ENCODE results near the gene ZNF766.
"Not testable (repeated sequence)": the region's sequence is repeated elsewhere in the genome, so short reads cannot be mapped to it uniquely, and the experiment has no call there.

ZNF766 gene

DNA sequence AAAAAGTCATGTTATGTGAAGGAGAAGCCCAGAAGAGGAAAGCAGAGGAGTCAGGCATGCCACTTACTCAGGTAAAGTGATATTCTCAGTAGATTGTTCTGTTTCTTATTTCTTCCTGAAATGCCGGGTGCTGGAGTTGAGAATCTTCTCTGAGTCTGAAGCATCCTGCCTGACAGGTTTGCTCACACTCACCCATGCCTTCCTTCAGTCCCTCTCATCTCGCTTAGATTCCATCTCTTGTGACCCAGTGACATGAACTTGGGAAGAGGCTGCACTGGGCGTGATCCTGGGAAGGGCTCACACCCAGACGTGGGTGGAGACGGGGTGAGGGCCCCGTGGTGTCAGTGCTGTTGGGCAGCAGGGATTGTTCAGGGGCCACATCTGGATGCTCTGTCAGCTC, 8.1 kb downstream of the ZNF766 start:
- DNase-seq, result no peak

DNA sequence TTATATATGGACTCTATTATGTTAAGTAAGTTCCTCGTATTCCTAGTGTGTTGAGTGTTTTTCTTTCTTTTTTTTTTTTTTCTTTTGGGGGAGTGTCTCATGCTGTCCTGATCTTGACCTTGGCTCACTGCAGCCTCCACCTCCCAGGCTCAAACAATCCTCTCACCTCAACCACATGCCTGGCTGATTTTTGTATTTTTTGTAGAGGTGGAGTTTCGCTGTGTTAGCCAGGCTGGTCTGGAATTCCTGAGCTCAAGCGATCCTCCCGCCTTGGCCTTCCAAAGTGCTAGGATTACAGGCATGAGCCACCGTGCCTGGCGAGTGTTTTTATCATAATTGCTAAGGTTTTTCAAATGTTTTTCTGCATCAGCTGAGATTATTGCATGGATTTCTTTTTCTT, 16.9 kb downstream of the ZNF766 start:
- no peak for DNase-seq

DNA sequence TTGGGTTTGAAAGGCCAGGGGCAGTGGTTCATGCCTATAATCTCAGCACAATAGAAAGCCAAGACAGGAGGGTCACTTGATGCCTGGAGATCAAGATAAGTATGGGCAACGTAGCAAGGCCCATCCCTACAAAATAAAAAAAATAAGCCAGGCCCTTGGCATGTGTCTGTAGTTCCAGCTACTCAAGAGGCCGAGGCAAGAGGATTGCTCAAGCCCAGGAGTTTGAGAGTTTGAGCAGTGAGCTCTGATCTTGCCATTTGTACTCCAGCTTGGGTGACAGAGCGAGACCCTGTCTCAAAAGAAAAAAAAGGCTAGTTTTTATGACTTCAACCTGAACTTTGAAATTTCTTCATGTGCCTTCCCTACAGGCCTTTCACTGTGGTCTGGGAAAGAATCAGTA, 22.4 kb downstream of the ZNF766 start:
- no peak for DNase-seq

DNA sequence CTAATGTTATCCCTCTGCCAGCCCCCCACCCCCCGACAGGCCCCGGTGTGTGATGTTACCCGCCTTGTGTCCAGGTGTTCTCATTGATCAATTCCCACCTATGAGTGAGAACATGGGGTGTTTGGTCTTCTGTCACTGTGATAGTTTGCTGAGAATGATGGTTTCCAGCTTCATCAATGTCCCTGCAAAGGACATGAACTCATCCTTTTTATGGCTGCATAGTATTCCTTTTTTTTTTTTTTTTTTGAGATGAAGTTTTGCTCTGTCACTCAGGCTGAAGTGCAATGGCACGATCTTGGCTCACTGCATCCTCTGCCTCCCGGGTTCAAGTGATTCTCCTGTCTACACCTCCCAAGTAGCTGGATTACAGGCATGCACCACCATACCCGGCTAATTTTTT, 23.6 kb downstream of the ZNF766 start:
- DNase-seq, result not testable (repeated sequence)

DNA sequence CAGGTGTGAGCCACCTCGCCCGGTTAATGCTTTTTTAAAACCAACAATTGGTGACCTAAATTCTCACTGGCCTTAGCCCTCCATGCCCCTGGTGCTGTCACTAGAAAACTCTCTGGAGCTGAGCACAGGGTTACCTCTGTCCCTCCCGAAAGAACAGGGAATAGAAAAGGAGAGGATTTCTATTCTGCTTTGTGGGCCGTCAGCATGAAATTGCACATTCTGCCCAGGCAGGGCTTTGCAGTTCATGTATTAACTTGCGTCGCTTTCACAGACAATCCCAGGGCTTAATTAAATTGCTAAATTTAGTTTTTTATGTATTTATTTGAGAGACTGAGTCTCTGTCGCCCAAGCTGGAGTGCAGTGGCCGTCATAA, 27.0 kb downstream of the ZNF766 start:
- DNase-seq, result peak; percentile 31

DNA sequence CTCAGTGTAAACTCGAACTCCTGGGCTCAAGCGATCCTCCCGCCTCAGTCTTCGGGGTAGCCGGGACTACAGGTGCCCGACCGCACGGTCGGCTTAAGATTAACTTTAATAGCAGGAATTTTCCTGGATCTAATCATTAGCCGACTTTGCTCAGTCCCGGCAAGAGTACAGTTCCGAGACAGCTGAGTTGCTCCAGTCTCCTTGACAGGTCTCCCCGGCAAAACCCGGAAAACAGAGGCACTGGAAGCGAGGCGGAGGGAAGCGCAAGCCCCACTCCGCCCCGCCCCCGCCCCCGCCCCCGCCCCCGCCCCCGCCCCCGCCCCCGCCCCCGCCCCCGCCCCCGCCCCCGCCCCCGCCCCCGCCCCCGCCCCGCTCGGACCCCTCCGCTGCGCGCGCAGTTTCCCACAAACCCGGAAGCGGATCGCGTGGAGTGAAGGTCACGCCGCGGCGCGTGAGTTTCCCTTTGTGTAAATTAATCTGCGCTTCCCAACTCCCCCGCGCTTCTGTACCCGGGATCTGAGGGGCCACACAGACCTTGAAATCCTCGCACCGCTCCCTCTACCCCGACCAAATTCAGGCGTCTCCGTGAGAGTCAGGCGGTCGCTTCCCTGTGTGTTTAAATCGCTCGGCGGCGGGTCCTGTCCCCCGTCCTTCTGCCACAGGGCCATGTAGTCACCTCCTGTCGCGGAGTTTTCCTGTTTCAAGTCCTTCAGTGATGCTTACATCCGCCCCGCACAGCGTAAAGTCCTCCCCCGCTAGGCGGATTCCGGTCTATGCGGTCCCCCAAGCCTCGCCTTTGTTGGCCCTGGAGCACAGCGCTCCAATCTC, 27.6 kb downstream of the ZNF766 start, which contains the start of gene ZNF480:
TSS of gene ZNF480 (plus strand) at position 397 of the 828 bp plus-strand sequence. CDS start 3,244 bp downstream, outside the sequence.
- DNase-seq, result peak; percentile 61

DNA sequence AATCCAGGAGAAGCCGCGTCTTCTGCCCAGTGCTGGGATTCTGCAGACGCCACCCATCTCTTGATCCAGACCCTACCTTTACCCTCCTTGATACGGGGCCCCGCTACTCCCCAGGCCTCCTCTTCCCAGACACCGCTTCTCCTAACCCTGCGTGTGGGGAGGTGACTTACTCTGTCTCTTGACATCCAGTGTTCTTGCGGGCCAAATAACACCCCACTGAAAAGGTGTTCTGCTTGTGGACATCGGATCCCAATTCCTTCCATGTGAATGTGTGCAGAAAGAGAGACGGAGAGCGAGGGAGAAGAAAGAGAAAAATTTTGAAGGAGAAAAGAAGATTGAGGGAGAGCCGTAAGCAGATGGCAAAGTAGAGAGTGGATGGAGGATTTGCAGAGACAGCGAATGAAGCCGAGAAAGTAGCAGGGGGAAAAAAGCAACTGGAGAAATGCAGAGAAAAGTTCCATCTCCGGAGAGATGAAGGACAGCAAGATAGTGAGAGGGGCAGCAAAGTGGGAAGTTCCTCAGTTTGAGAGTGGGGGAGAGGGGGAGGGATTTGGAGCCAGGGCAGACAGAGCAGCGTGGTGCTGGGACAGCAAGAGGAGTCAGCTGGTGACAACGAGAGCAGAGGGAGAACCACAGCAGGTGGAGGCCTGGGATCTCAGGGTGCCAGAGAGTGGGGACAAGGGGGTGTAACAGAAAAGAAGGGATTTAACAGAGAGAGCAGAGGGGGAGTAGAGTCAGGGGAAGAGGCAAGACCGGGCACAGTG, 28.4 kb downstream of the ZNF766 start:
- DNase-seq, result no peak

DNA sequence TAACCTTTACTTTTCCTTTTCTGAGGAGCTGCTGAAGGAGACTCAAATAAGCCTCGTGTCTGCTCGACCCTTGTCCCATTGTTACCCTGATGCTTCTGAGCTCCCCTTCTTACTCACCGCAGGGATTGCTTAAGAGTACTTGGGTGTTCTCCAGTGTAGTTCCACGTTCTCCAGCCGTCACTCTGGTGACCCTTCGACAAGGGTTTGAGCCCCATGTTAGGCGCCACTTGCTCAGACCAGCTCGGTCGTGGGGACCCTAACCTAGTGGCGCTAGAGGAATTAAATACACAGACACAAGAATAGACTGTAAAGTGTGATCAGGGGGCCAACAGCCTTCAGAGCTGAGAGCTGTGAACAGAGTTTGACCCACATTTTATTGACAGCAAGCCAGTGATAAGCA, 37.9 kb downstream of the ZNF766 start:
- DNase-seq, result no peak

DNA sequence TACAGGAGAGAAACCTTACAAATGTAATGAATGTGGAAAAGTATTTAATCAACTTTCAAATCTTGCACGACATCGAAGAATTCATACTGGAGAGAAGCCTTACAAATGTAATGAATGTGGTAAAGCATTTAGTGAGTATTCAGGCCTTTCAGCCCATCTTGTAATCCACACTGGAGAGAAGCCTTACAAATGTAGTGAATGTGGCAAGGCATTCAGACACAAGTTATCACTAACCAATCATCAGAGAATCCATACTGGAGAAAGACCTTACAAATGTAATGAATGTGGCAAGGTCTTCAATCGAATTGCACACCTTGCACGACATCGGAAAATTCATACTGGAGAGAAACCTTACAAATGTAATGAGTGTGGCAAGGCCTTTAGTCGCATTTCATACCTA, 53.0 kb downstream of the ZNF766 start:
- no peak for DNase-seq

DNA sequence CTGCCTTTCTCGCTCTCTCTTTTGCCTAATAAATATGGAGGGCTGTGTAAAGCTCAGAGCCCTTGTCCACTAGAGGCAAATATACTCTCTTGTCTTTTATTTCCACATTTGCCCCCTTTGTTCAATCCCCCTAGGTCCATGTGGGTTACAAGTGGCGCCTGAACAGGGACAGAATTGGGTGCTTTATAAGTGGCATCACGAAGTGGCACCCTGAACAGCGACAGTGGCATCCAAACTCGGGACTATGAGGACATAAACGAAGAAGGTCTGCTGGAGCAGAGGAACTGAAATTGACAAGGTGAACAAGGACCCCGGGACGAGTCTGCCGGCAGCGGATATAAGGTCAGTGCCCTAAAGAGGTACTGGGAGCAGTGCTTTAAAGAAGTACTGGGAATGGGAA, 62.4 kb downstream of the ZNF766 start:
- no peak for DNase-seq

DNA sequence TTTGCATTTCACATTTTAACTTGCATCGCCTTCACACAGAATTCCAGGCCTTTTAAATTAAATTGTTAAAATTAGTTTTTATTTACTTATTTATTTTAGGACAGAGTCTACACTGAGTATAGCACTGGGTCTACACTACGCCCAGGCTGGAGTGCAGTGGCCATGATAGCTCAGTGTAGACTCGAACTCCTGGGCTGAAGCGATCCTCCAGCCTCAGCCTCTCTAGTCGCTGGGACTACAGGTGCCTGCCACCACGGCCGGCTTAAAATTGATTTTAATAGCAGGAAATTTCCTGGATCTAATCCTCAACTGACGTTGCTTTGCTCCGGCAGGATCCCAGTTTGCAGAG, 66.4 kb downstream of the ZNF766 start:
- no peak for DNase-seq

DNA sequence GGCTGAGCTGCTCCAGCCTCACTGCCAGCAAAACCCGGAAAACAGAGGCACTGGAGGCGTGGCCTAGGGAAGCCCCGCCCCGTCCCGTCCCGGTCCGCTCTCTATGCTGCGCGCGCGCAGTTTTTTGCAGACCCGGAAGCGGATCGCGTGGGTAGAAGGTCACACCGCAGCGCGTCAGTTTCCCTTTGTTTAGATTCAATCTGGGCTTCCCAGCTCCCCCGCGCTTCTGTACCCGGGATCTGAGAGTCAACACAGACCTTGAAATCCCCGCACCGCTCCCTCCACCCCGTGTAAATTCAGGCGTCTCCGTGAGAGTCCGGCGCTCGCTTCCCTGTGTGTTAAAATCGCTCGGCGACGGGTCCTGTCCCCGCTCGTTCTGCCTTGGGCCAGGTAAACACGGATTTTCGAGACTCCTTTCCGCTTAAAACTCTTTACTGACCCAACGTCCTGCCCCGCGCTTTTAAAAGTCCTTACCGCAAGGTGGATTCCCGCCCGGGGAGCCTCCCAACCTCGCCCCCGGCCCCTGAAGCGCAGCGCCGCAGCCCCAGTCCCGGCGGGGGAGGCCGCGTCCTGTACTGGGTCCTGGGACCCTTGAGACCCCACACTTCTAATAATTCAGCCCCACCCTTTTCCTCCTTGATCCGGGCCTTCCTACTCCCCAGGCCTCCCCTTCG, 66.9 kb downstream of the ZNF766 start, which contains the start of gene ZNF610:
TSS of gene ZNF610 (plus strand) at position 127 of the 674 bp plus-strand sequence. CDS start 12,930 bp downstream, outside the sequence.
- no peak for DNase-seq

DNA sequence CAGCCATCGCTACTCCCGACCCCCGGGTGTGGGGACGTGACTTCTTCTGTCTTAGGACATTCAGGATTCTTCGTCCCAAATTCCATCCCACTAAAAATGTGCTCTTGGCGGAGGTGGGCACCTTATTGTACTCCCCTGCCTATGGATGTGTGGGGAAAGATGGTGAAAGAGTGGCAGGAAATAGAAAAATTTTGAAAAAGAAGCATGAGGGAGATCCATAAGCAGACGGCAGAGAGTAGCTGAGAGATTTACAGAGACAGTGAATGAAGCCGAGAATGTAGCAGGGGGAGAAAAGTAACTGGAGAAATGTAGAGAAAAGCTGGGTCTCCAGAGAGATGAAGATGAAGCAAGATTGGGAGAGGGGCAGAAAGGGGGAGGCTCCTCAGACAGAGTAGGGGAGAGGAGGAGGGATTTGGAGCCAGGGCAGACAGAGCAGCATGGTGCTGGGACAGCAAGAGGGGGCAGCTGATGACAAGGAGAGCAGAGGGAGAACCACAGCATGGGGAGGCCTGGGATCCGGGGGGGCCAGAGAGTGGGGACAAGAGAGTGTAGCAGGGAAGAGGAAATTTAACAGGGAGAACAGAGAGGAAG, 67.5 kb downstream of the ZNF766 start:
- no peak for DNase-seq

DNA sequence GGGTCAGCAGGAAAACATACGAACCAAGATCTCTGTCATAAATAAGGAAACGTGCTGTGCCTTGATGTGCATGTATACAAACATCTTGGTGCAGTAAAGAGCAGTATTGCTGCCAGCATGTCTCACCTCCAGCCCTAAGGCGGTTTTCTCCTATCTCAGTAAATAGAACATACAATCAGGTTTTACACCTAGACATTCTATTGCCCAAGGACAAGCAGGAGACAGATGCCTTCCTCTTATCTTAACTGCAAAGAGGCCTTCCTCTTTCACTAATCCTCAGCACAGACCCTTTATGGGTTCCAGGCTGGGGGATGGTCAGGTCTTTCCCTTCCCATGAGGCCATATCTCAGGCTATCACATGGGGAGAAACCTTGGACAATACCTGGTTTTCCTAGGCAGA, 69.6 kb downstream of the ZNF766 start:
- not testable (repeated sequence) for DNase-seq

DNA sequence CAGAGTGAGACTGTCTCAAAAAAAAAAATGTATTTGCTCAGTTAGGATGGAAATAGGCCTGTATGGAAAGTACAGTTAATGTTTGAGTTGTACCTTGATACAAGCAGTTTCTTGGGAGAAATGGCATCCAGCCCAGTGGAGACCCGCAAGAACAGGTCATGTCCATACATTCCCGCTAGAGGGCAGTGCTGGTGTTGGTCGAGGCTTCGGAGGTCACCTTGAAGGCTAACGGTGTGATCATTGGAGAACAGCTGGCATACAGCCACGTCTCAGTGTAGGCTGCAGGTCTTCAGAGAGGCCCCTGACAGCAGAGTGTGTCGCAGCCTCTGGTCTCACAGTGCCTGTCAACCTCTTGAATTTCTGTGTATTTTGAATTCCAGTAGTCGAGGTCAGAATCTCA, 74.2 kb downstream of the ZNF766 start:
- DNase-seq, result no peak

DNA sequence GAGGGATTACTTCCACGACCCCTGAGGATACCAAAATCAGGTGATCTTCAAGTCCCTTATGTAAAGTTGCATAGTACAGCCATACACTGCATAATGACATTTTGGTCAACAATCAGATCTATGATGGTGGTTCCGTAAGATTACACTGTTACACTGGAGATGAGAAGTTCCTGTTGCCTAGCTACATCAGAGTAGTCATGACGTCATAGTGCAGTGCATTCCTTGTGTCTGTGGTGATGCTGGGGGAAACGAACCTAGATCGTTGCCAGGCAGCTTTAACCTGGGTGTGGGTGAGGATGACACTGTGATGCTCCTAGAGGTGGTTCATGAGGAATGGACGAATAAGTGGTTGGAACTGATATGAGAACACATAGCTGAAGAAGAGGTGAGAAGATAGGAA, 75.8 kb downstream of the ZNF766 start:
- no peak for DNase-seq
